ENCODE measurements around the gene SCN7A. TPM values are rescaled to one million over a fixed set of nuclear protein-coding genes. Genes with fewer than 3 reads are reported as not detected.
A peak's percentile ranks its signal among the peaks of the same experiment; 100 is the strongest.

The SCN7A gene
- total and polyA plus RNA-seq, 7 donors = 0.23 to 216 (median 107) TPM

- 76 to 77% methylated on average over 5 of the region's 5 CpGs for WGBS, 2 donors
- no peak for DNase-seq
- intact Hi-C loops (cut with DNase I) = no loop called here
- Histone ChIP-seq H3K27ac (peak overlapping the region; percentile 44 to 81 (median 67)), H3K36me3 (peaks cover 0 to 6% (median 0%) of the 10 kb centered on the region in 4 donors), H3K4me1 (peaks cover 0 to 37% (median 28%) of the 10 kb centered on the region in 4 donors), H3K27me3 (no peaks in the 10 kb centered on the region), H3K9me3 (no peaks in the 10 kb centered on the region), H3K4me3 (no peak overlapping the region)
- TF ChIP-seq POLR2AphosphoS5 (IDR thresholded peaks at IDR 0.05) (peak in 2 of 4 donors; percentile 5 to 45), CTCF (IDR thresholded peaks at IDR 0.05) (no peak), POLR2A (IDR thresholded peaks at IDR 0.05) (no peak), EP300 (IDR thresholded peaks at IDR 0.05) (no peak)
Measured at GRCh38 chr2:166485558-166486178, 8.4 kb downstream of the SCN7A start.

- H3K9me3 ChIP-seq = no peaks in the 10 kb centered on the region
- no peaks in the 10 kb centered on the region for H3K27me3 ChIP-seq
- whole genome bisulfite sequencing, 2 donors = 85 to 87% methylated on average over 2 of the region's 2 CpGs
- peak overlapping the region in 3 of 4 donors; percentile 56 to 62 (median 61) for H3K27ac ChIP-seq
- intact Hi-C loops (cut with DNase I) = no loop called here
- TF ChIP-seq POLR2A (IDR thresholded peaks at IDR 0.05) (no peak), CTCF (IDR thresholded peaks at IDR 0.05) (no peak), EP300 (IDR thresholded peaks at IDR 0.05) (peak in 3 of 4 donors; percentile 2 to 6 (median 6)), POLR2AphosphoS5 (IDR thresholded peaks at IDR 0.05) (peak; percentile 11 to 79 (median 55))
- no peak overlapping the region for H3K4me3 ChIP-seq
- peaks cover 0 to 93% (median 48%) of the 10 kb centered on the region in 4 donors for H3K4me1 ChIP-seq
- peaks cover 0 to 28% (median 0%) of the 10 kb centered on the region in 4 donors for H3K36me3 ChIP-seq
- no peak for DNase-seq
Measured at GRCh38 chr2:166472332-166472731, 21.7 kb downstream of the SCN7A start.

- no peak for TF ChIP-seq EP300 (IDR thresholded peaks at IDR 0.05)
- WGBS, 2 donors = 70 to 83% methylated on average over 5 of the region's 5 CpGs
- DNase-seq = no peak
- Histone ChIP-seq H3K27ac (peak overlapping the region in 2 of 4 donors; percentile 5 to 47), H3K9me3 (no peaks in the 10 kb centered on the region), H3K4me3 (no peak overlapping the region), H3K27me3 (no peaks in the 10 kb centered on the region), H3K4me1 (peaks cover 0 to 84% (median 48%) of the 10 kb centered on the region in 4 donors), H3K36me3 (peaks cover 0 to 40% (median 5%) of the 10 kb centered on the region in 4 donors)
- intact Hi-C loops (cut with DNase I) = no loop called here
Measured at GRCh38 chr2:166468124-166469024, 25.7 kb downstream of the SCN7A start.

GRCh38 chr2:166464187-166464586 lies 29.9 kb downstream of the SCN7A start:
- WGBS, 2 donors = 81 to 82% methylated on average over 1 of the region's 1 CpG

More at GRCh38 chr2:166464187-166464586, 29.9 kb downstream of the SCN7A start:
- DNase-seq = no peak
- Histone ChIP-seq H3K4me3 (no peak overlapping the region), H3K4me1 (peaks cover 0 to 49% (median 22%) of the 10 kb centered on the region in 4 donors), H3K27me3 (no peaks in the 10 kb centered on the region), H3K9me3 (no peaks in the 10 kb centered on the region), H3K27ac (peak overlapping the region in 2 of 4 donors; percentile 18 to 47), H3K36me3 (peaks cover 4 to 59% (median 5%) of the 10 kb centered on the region in 4 donors)
- TF ChIP-seq EP300 (IDR thresholded peaks at IDR 0.05) (no peak), CTCF (IDR thresholded peaks at IDR 0.05) (no peak), POLR2AphosphoS5 (IDR thresholded peaks at IDR 0.05) (no peak), POLR2A (IDR thresholded peaks at IDR 0.05) (no peak)
- intact Hi-C loops (cut with DNase I) = loop anchor here (5.0 kb wide), 1 partner anchor 37 kb away; no protein-coding TSS in a partner anchor
